Measurements from ENCODE around the gene DLGAP1. TPM values are rescaled to one million over a fixed set of nuclear protein-coding genes. Genes with fewer than 3 reads are reported as not detected.

Gene DLGAP1
- total and polyA plus RNA-seq, 2 of the 13 experiments (the other 11 are each of a cell fraction or from before 2014, with no cell fraction given) = 0.01 TPM; not detected in 1

DNA sequence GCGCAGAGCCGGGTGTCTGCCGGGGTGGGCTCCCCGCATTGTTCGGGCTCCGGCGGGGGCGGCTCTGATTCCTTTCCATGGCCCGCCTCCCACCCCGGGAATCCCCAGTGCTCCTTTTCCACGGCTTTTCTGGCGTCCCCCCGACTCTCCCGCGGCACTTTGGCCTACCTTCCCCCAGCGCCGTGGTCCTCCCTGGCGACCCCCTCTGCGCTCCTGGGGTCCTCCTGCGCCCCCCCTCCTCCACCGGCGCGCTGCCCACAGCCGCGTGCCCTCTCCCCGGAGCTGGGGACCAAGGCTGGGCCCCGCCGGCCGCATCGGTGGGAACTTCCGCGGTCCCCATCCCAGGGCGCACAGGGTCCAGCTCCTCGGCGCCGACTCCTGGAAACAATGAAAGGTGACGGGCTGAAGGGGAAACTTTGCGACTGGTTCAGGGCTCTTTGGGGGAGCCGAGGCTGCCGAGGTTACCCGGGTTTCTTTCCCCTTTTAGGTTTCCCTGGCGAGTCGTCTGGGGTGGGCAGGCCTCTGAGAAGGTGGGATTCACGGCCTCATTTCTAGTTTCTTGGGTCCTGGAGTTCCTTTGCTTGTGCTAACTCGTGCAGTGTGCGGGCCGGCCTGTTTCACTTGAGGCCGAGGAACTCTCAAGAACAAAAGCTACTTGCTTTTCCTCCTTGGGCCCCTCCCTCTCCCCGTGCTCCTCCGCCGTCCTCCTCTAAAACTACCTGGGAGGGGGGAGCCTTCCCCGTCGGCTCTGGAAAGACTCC lies 1002.9 kb downstream of the DLGAP1 start (continued):
- TF ChIP-seq, protein P1, sequence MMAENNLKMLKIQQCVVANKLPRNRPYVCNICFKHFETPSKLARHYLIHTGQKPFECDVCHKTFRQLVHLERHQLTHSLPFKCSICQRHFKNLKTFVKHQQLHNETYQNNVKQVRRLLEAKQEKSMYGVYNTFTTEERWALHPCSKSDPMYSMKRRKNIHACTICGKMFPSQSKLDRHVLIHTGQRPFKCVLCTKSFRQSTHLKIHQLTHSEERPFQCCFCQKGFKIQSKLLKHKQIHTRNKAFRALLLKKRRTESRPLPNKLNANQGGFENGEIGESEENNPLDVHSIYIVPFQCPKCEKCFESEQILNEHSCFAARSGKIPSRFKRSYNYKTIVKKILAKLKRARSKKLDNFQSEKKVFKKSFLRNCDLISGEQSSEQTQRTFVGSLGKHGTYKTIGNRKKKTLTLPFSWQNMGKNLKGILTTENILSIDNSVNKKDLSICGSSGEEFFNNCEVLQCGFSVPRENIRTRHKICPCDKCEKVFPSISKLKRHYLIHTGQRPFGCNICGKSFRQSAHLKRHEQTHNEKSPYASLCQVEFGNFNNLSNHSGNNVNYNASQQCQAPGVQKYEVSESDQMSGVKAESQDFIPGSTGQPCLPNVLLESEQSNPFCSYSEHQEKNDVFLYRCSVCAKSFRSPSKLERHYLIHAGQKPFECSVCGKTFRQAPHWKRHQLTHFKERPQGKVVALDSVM (CRISPR knock-in tag; IDR thresholded peaks at IDR 0.05) = no peak
- TF ChIP-seq ZNF44 (CRISPR knock-in tag; IDR thresholded peaks at IDR 0.05) (no peak), ADNP (CRISPR knock-in tag; IDR thresholded peaks at IDR 0.05) (no peak), ZMYM4 (CRISPR knock-in tag; IDR thresholded peaks at IDR 0.05) (peak; percentile 6; the same call in 1 of the 2 replicates), EEA1 (CRISPR knock-in tag; IDR thresholded peaks at IDR 0.05; ENCODE audit: borderline replicate concordance) (no peak), ARNT (IDR thresholded peaks at IDR 0.05) (no peak), HNRNPLL (IDR thresholded peaks at IDR 0.05; ENCODE audit: low read depth, low read length, poor library complexity, severe bottlenecking) (peak; percentile 4), SYNCRIP (IDR thresholded peaks at IDR 0.05; ENCODE audit: insufficient read depth, low read depth, low read length) (no peak), FOXC1 (CRISPR knock-in tag; IDR thresholded peaks at IDR 0.05; ENCODE audit: borderline replicate concordance) (no peak; the same call in 1 of the 2 replicates), NFIB (CRISPR knock-in tag; IDR thresholded peaks at IDR 0.05; ENCODE audit: borderline replicate concordance) (no peak), RCOR2 (CRISPR knock-in tag; IDR thresholded peaks at IDR 0.05) (no peak), ZFP90 (CRISPR knock-in tag; IDR thresholded peaks at IDR 0.05; ENCODE audit: borderline replicate concordance) (no peak; the same call in 1 of the 2 replicates), ZNF737 (CRISPR knock-in tag; IDR thresholded peaks at IDR 0.05; ENCODE audit: borderline replicate concordance) (no peak), SKI (IDR thresholded peaks at IDR 0.05; ENCODE audit: partially characterized antibody) (no peak), SPEN (CRISPR knock-in tag; IDR thresholded peaks at IDR 0.05; ENCODE audit: low read depth) (0 out of 2 replicates have a peak, but pooled peaks have one; percentile 2), ZNF292 (CRISPR knock-in tag; IDR thresholded peaks at IDR 0.05; ENCODE audit: borderline replicate concordance, low read depth) (no peak), KMT2A (CRISPR knock-in tag; IDR thresholded peaks at IDR 0.05) (no peak)
- TF ChIP-seq, protein P2, sequence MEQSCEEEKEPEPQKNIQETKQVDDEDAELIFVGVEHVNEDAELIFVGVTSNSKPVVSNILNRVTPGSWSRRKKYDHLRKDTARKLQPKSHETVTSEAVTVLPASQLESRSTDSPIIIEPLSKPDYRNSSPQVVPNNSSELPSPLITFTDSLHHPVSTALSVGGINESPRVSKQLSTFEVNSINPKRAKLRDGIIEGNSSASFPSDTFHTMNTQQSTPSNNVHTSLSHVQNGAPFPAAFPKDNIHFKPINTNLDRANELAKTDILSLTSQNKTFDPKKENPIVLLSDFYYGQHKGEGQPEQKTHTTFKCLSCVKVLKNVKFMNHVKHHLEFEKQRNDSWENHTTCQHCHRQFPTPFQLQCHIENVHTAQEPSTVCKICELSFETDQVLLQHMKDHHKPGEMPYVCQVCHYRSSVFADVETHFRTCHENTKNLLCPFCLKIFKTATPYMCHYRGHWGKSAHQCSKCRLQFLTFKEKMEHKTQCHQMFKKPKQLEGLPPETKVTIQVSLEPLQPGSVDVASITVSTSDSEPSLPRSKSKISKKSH (CRISPR knock-in tag; IDR thresholded peaks at IDR 0.05; ENCODE audit: borderline replicate concordance) = no peak; the same call in 1 of the 2 replicates
- TF ChIP-seq, protein P3, sequence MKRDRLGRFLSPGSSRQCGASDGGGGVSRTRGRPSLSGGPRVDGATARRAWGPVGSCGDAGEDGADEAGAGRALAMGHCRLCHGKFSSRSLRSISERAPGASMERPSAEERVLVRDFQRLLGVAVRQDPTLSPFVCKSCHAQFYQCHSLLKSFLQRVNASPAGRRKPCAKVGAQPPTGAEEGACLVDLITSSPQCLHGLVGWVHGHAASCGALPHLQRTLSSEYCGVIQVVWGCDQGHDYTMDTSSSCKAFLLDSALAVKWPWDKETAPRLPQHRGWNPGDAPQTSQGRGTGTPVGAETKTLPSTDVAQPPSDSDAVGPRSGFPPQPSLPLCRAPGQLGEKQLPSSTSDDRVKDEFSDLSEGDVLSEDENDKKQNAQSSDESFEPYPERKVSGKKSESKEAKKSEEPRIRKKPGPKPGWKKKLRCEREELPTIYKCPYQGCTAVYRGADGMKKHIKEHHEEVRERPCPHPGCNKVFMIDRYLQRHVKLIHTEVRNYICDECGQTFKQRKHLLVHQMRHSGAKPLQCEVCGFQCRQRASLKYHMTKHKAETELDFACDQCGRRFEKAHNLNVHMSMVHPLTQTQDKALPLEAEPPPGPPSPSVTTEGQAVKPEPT (CRISPR knock-in tag; IDR thresholded peaks at IDR 0.05; ENCODE audit: low read depth) = no peak
- TF ChIP-seq, protein P4, sequence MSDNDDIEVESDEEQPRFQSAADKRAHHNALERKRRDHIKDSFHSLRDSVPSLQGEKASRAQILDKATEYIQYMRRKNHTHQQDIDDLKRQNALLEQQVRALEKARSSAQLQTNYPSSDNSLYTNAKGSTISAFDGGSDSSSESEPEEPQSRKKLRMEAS (IDR thresholded peaks at IDR 0.05) = peak; percentile 4; the same call in 1 of the 2 replicates
- TF ChIP-seq, protein P5, sequence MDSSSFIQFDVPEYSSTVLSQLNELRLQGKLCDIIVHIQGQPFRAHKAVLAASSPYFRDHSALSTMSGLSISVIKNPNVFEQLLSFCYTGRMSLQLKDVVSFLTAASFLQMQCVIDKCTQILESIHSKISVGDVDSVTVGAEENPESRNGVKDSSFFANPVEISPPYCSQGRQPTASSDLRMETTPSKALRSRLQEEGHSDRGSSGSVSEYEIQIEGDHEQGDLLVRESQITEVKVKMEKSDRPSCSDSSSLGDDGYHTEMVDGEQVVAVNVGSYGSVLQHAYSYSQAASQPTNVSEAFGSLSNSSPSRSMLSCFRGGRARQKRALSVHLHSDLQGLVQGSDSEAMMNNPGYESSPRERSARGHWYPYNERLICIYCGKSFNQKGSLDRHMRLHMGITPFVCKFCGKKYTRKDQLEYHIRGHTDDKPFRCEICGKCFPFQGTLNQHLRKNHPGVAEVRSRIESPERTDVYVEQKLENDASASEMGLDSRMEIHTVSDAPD (CRISPR knock-in tag; IDR thresholded peaks at IDR 0.05) = no peak

Data from HepG2 (cell line).